8988T (cell line): ENCODE data around the gene VWA8.
"Not testable (repeated sequence)": the region's sequence is repeated elsewhere in the genome, so short reads cannot be mapped to it uniquely, and the experiment has no call there.

Experiments used
- DNase-seq: peaks from one replicate; pipeline ENCODE4 v3.0.0; 2011

VWA8 gene

DNA sequence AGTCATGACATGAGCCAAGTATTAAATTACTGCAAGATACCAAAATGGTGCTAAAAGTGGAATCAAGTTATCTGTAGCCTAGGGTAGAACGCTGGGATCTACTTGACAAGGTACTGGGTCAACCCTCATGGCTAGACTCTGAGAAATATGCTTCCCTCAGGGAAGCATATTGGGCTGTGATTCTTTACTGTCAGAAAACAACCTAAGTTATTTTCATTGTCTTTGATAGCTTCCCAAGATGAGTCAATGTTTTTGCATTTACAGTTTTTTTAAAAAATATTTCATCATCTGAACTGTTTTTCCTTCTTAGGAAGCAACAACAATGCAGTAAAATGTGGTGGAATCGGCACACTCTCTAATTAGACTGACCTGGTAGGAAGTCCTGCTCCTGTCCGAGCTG lies 285.6 kb downstream of the VWA8 start:
- no peak for DNase-seq

DNA sequence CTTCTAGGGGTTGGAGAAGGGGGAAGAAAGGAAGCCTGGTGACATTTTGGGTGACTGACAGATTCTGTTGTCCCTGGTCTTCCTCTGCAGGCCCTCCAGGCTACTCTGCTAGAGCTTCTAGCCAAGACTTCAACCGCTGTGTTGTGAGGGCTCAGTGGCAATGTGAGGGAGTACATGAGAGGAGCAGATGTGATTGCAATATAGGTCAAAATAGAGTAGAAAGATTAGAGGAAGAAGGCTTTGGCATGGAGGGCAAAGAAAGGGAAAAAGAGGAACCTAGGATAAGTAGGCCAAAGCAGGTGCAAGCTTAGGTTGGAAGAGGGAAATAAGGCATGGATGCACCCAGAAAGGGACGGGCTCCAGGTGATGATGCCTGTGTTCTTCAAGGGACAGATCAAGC lies 286.7 kb downstream of the VWA8 start:
- no peak for DNase-seq

DNA sequence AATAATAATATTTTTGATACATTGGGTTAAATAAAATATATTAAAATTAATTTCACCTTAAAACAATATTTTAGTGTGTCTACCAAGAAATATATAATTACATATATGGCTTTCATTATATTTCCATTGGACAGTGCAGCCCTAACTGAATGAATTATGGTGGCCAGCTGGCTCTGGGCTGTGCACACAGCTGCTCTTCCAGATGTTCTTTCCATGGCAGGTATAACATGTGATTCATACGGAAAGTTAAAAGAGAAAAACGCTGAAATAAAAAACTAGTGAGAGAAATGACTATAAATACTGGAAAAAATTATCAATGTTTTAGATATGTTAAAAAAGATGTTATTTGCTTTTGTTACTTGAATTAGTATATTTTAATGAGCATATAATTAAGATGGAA lies 287.3 kb downstream of the VWA8 start:
- no peak for DNase-seq

DNA sequence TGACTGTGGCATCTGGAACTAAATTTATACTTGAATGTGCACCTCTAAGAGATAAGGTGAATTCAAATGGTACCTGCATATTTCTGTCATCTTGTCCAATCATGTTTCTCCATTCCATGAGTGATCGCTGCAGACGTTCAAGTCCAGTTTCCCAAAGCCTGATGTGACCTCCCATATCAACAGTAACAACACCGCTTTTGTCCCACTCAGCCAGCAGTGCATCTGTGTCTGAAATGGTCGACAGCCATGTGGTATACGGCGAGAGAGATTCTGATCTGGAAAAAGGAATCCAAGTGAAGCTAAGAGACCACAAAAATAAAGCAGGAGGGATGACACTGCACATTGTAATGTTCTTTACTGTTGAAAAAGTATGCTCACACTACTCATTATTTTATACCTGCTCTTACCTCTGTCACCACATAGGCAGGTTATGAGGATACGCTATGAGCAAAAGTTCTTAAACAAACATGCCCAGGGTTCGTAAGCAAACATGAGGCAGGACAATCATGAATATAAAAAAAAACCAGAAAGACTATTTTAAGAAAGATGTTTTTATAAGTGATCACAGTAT lies 290.0 kb downstream of the VWA8 start:
- DNase-seq = no peak

DNA sequence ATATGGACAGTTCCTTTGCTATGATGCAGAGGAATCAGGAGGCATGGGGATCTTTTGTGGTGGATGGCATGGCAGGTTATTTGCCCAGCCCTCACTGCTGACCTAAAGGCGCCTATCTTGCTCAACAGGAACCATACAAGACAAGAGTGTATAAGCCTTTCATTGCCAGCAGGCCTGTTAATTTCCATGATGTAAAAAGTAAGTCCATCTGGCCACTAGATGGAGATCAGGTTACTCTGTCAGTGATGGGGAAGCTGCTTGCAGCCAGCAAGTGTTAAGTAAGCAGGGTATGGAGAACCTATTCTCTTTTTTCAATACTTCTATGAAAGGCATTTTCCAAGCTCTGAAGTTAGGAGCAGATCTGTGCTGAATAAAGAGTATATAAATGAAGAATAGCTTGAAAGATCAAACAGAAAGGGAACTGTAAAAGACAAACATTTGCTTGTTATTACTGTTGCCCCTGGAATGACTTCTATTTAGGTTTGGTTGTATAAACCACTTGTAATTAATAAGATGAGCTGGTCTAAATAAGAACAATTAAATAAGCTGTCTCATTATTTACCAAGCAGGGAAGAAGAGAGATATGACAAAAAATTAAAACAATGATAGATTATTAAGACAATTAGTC lies 292.7 kb downstream of the VWA8 start:
- DNase-seq = no peak

DNA sequence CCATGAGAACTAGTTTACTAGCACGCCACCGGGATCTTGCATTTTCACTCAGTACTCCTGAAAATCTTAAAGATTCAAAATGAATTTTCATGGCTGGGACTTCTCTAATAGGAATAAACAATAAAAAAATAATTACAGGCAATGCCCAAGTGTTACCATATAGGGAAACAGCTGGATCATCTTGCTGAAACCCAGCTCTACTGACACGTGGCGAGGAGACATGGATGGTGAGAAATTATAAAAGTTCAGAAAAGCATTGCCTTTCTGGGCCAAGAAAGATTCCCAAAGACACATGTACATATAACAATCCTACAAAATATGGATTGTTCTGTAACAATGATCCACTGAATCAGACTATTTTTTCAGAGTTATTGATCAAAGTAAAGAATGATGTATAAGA lies 294.3 kb downstream of the VWA8 start:
- no peak for DNase-seq

DNA sequence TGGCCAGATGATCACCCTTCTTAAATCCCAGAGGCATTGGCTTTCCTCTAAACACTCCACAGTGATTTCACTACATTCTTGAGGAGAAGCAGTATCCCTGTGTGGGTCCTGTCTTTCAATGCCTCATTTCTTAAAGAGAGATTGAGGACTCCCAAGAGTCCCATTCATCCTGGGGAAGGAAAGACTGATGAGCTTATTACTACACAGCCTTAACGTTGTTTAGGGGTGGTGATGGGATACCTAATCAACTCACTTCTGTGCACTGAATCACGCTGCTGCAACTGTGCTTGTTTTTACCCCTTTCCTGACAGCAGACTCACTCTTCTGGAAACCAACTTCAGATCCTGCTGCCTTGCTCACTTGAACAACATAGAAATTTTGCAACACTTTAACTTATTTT lies 300.5 kb downstream of the VWA8 start:
- DNase-seq = no peak

DNA sequence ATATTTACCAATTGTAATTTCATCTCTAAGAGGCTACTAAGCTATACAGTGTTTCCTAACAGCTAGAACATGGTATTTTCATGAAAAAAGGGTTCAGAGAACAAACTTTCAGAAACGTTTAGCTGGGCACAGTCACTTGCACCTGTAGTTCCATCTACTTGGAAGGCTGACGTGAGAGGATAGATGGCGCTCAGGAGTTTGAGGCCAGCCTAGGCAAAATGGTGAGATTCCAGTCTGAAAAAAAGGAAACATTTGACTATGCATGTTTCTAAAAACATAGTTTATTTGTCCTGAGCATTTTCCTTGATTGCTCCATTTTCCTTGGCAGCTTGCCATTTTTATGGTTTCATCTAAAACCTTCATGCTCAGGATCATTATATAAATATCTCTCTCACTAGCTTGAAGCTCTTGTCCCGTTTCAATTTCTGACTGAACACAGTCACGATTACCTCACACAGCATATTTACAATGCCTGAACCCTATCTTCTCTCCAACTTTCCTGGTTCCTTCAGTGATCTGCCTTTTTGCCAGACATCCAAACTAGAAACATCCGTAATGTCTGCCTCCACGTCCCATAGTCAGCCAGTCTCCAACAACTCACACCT lies 302.8 kb downstream of the VWA8 start:
- no peak for DNase-seq

DNA sequence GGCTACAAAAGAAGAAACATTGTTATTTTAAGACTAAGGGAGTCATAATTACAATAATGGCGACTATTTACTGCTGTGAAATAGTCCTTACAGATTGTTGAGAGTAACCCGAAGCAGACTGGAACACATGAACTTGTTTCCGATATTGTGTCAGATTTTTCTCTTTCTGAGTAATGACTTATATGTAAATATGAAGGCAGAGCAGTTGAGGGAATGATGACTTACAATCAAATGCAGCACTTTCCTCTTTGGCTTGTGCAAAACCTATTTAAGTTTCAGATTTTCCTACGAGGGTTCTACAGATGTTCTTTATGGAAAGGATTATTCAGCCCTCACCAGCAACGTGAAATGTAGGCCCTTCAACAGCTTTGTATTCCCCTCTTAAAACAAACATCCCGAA lies 304.9 kb downstream of the VWA8 start:
- DNase-seq = no peak

DNA sequence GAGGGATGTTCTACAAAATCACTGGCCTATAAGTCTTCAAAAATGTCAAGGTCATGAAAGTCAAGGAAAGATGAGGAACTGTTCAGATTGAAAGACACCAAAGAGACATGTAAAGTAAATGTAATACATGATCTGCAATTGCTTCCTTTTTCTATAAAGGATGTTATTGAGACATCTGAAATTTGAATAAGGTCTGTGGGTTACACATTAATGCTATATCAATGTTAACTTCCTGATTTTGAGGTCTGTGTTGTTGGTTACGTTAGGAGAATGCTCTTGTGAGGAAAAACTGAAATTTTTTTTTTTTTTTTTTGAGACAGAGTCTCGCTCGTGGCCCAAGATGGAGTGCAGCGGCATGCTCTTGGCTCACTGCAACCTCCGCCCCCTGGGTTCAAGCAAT lies 306.1 kb downstream of the VWA8 start:
- DNase-seq = no peak

DNA sequence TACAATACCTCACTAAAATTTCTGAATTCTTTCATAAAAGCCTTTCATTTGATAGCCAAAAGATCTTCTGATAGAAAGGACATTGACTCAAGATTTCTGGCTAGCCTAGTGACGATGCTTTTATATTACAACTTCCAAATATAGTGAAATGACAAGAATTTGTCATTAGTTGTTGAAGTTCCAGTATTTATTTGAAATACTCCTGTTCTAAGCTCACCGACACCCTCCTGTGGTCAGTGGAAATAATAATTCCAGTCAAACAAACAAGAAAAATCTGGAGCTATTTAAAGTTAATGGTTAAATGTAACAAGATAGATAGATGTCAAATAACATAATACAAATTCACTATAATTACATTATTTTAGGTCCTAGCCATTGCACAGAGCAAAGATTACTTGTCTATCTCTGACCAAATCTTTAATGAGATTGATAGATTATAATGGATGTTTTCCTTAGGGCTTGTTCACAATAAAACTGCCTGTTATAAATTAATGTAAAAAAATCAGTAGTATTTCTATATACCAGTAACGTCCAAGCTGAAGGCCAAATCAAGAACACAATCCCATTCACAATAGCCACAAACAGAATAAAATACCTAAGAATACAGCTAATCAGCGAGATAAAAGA lies 308.1 kb downstream of the VWA8 start:
- DNase-seq = no peak

DNA sequence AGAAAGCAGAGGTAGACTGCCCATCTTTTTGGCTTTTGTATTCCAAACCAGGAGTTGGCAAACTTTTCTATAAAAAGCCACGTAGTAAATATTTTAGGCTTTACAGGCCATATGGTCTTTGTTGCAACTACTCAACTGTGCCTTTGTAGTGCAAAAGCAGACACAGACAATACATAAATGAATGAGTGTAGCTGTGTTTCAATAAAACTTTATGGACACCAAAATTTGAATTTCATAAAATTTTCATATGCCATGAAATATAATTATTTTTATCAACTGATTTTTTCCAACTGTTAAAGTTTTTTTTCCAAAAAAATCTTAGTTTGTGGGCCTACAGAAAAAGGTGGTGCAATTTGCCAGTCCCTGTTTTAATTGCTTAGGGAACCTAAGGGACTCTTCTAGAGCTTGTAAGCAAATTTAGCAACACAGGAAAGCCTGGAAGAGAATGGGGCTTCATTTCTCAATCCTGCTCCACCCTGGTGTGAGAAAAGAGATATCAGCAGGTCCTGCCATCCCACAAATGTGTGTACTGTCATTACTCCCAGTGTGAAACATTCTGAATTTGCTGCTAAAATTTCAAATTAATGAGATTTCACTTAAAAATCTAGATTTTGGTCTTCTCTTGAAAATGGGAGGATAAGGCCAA lies 309.4 kb downstream of the VWA8 start:
- no peak for DNase-seq

DNA sequence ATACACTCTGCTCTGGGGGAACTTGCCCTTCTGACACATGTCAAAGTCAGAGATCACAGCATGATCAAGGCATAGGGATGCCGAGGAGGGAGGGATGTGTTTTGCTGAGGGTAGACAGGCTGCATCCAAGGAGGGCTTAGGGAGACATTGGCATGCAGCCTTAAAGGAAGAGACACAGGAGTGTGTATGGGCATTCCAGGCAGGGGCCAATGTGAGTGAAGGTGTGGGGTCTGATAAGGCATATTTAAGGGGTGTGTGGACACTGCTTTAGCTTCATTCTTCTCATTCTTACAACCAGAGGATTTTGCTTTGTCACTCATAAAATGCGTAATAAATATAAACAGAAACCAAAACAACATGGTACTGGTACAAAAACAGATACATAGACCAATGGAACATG lies 310.2 kb downstream of the VWA8 start:
- DNase-seq = no peak

DNA sequence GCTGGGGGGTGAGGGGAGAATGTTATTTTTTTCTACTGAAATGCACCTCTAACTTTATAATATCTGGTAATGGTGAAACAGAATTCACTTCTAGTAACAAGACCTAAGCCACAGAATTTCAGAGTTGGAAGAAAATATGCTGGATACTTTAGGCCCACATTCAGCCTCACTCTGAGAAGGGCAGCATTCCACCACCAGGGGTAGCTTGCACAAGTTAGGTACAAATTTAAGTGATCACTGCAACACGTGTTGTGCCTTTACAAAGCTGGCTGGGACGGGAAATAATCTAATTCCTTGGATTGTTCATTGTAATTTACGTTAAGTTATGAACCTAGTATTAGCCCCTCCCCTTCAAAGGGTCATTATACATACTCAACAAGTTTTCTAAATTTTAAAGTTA lies 311.2 kb downstream of the VWA8 start:
- DNase-seq = no peak

DNA sequence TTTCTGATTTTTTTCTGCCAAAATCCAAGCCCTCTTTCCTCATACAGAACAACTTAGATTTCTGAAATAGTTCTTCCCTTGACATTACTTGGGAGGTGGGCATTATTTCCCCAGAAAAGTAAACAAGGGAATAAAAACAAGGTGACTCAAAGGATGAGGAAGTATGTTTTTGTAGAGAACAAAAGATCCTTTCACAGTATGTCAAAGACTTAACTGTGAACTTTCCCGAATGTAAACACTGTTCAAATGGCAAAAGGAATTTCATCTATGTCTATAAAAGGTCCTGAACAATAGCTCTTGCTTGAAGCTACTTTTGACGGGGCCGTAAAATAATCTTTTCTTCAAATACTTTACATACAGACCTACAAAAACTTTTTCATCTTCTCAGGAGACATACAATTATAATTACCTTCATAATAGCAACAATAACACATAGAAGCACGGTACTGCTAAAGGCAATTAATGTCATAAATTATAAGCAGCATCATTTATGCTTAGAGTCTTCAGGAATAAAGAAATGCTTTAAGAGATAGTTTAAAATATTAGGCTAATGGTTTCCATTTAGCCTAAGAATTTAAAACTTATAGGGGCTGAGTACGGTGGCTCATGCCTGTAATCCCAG lies 312.5 kb downstream of the VWA8 start:
- DNase-seq = no peak

DNA sequence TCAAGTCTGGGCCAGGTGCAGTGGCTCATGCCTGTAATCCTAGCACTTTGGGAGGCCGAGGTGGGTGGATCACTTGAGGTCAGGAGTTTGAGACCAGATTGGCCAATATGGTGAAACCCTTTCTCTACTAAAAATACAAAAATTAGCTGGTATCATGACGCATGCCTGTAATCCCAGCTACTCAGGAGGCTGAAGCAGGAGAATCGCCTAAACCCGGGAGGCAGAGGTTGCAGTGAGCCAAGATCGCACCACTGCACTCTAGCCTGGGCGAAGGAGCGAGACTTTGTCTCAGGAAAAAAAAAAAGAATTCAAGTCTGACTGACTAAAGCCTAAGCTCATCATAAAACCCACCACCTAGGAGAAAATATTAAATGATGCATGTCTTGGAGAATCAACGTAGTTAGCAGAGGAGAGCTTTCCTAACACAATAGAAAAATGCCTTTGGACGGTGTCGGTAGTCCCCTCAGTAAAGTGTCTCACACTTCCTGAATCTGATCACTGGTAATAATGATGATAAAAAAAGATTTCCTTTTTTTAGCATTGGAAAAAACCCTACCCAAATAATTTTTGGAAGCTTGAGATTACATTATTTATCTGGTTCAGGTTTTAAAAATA lies 313.1 kb downstream of the VWA8 start:
- DNase-seq = not testable (repeated sequence)

DNA sequence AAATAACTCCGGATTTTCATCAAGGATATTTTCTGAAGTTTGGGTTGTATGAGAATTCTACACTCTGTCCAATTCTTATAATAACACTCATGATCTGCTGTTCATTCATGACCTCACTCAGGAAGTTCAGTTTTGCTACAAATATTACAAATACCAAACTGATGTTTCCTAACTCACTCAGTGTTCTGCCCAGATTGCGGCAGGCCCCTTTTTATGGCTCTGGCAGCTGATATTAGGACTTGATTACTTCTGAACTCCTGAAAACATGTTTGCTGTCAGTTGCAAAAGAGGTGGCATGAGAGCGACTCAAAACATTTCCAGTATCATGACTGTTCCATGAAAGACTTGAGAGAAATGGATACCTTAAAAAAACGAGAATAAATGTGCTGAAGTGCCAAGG lies 315.6 kb downstream of the VWA8 start:
- no peak for DNase-seq

DNA sequence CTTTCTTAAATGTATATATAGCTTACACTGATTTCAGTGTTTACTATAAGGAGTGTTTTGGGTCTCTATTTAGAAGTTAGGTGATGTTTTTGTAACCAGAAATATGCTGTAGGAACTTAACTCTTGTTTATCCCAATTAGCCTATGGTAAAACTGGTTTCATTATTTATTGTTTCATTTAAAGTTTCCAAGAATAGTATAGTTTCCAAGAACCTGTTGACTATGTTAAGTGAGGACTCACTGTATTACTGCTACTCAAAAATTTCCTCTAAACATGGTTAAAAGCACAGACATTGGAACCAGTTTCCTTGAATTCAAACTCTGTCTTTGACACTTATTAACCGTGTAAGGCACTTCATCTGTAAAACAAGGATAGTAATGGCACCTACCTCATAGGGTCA lies 316.2 kb downstream of the VWA8 start:
- no peak for DNase-seq

DNA sequence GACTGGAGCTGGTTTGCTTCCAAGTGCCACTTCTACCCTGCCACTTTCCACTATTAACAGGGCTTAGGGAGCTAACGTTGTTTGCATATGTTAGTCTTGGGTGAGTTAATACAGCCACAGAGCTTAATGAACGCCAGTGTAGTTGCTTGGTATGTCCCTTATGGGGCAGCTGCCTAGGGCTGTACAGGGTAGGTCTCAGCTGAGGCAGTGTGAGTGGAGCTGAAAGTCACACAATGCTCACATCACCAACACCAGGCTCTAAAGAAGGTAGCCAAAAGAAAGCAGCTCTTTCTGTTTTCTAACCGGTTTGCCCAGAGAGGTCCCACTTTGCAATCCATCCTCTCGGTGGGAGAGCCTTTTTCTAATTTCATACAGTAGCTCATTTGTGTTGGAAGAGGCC lies 317.4 kb downstream of the VWA8 start:
- no peak for DNase-seq

DNA sequence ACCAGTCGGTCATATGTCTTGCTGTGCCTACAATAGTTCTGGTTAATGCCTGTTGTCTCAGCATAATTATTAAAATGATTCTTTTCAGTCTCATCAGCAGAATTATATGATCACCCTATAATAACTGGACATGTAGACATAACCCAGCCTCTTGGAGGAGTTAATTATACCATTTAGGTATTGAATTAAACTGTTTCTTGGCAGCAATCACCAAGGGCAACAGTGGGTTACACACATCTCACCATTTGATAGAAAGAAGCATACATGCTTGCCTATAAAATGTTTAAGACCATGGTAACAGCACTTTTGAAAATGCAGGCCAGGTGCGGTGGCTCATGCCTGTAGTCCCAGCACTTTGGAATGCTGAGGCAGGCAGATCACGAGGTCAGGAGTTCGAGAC lies 318.9 kb downstream of the VWA8 start:
- DNase-seq = no peak

DNA sequence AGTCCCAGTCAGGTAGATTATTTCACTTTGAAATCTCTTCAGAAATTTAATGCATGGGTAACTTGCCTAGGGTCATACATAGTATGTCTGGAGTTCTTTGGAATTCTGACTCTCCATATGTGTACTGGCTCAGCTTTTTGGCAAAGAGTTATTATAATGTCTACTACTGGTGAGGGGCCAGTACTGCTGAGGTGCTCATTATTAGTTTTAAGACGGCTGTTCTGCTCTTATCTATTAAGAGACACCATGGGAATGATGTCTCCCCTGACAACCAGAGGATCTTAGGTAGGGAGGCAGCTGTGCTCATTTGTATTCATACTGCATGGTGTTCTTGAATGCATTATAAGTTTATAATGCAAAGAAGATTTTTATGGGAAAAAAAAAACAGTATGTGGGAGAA lies 319.5 kb downstream of the VWA8 start:
- DNase-seq = no peak

DNA sequence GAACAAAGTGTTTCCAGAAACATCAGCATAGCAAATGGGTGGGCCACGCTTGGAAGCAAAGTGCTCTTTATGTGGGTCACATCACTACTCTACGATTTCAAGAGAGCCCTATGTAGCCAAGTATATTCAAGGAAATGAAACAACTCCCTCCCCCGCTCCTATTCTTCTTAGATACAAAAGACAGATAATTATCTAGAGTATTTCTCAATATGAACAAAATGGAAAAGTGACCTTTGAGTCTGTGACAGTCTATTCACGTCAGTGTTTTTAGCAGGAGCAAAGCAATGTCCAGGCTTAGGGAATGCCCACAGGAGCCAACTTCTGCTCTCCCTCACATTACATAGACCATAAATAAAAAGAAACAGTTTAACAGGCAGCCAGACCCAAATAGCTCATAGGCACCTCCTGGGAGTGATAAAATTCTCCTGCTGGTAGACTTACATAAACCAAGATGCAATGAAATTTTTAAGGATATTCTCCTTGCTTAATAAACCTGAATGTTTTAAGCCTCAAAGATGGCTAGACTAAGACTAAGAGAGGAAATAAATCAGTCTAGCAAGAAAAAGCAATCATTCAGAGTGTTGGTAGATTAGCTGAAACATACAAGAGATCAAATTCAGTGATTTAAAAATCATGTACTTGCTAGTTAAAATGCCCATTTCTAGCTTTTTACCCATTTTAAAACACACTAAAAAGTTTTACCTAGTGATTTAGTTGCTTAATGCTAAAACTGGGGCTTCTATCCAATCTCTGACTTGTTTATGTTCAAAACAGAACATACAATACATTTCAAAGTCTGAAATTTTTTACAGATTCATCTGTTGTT lies 320.7 kb downstream of the VWA8 start:
- DNase-seq = no peak
